Brain microvascular endothelial cell (primary cell): ENCODE results near the gene ACSL6.

ENCODE experiments used
- DNase-seq: peaks from one replicate; pipeline ENCODE4 v3.0.0-alpha.2; 2020
- H3K27ac ChIP-seq: fragments of 250-450 bp; sonication (Bioruptor Pico); 2 replicates; pipeline ENCODE4 v1.5.1; 2020; ENCODE audit warnings: mild to moderate bottlenecking, moderate library complexity
- H3K27me3 ChIP-seq: fragments of 250-450 bp; sonication (Bioruptor Pico); replicated peaks from 2 replicates; pipeline ENCODE4 v1.5.1; 2020; ENCODE audit warnings: mild to moderate bottlenecking
- H3K36me3 ChIP-seq: fragments of 250-450 bp; sonication (Bioruptor Pico); replicated peaks from 2 replicates; pipeline ENCODE4 v1.5.1; 2020; ENCODE audit warnings: mild to moderate bottlenecking
- H3K4me3 ChIP-seq: 2 replicates; pipeline ENCODE4 v1.5.1; 2011; ENCODE audit warnings: low read depth, mild to moderate bottlenecking, control low read depth, low read length, moderate library complexity
- in situ Hi-C: cut with HindIII; loops from 2 replicates; pipeline ENCODE4 v1.10.0; 2017; ENCODE audit warnings: low sequenced_read_pairs, low pct_ligation_motif_present
- TF ChIP-seq, protein P1 (sequence below): IDR thresholded peaks from 2 replicates; pipeline ENCODE4 v1.5.1; 2011; ENCODE audit warnings: low read depth, mild to moderate bottlenecking, moderate library complexity, low read length, control low read depth, inconsistent platforms; ENCODE audit errors: missing control alignments

The ACSL6 gene

DNA sequence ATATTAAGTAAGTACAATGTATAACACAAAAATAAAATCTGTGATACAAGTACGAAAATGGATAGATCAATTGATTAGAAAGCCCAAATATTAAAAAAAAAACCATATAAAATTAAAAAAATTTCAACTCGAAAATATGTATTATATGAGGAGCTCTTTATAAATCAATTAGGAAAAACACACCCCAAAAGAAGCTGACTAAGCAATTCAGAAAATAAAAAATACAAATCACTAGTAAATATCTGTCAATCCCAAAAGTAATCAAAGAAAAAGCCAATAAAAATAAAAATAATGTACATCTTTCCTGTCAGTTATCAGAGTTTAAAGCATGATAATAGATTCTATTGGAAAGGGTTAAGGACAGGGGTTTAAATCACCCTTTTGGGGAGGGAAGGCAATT is 10.2 kb upstream of the ACSL6 start:
- Histone ChIP-seq H3K27me3 (peaks cover 12% of the 10 kb centered on the region), H3K36me3 (no peaks in the 10 kb centered on the region), H3K4me3 (no peak overlapping the region), H3K27ac (no peak overlapping the region)
- in situ Hi-C loops: loop anchor here (25.0 kb wide), 1 partner anchor 434 kb away; no protein-coding TSS in a partner anchor
- TF ChIP-seq, protein P1, sequence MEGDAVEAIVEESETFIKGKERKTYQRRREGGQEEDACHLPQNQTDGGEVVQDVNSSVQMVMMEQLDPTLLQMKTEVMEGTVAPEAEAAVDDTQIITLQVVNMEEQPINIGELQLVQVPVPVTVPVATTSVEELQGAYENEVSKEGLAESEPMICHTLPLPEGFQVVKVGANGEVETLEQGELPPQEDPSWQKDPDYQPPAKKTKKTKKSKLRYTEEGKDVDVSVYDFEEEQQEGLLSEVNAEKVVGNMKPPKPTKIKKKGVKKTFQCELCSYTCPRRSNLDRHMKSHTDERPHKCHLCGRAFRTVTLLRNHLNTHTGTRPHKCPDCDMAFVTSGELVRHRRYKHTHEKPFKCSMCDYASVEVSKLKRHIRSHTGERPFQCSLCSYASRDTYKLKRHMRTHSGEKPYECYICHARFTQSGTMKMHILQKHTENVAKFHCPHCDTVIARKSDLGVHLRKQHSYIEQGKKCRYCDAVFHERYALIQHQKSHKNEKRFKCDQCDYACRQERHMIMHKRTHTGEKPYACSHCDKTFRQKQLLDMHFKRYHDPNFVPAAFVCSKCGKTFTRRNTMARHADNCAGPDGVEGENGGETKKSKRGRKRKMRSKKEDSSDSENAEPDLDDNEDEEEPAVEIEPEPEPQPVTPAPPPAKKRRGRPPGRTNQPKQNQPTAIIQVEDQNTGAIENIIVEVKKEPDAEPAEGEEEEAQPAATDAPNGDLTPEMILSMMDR: no peak
- DNase-seq: no peak

DNA sequence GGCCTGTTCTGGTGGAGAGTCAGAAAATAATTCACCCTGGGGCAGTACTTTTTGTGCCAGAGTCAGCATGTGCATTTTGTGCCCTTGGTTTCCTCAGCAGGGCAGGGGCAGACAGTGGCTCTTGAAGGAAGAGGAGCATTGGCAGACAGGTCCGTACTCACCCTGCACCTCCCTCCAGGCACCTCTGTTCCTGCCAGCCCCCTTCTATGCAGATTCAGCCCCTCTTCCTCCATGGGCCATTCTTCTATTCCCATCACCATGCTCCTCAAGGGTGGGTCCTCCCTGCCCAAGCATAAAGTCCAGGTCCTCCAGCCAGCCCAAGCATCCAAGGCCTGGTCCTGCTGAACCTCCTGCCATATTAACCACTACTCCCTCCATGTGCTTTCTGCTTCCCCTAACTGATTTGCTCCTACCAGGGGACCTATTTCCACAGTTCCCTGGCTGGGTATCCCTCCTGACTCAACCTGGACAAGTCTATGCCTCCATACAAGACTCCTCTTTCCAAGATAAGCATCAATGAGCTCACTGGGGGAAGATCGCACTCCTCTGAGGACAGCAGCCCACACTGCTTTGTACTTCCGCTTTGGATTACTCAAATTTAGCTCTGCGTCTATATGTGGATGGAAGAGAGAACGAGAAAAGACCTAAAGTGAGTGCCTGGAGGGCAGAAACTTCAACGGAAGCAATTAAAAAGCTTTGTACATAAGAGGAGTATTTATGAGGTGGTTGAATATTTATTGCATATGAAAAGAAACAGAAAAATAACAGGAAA is 9.3 kb upstream of the ACSL6 start:
- Histone ChIP-seq H3K27me3 (peaks cover 14% of the 10 kb centered on the region), H3K4me3 (no peak overlapping the region), H3K27ac (no peak overlapping the region), H3K36me3 (no peaks in the 10 kb centered on the region)
- TF ChIP-seq, protein P1: no peak
- in situ Hi-C loops: loop anchor here (25.0 kb wide), 1 partner anchor 433 kb away; no protein-coding TSS in a partner anchor
- DNase-seq: no peak

DNA sequence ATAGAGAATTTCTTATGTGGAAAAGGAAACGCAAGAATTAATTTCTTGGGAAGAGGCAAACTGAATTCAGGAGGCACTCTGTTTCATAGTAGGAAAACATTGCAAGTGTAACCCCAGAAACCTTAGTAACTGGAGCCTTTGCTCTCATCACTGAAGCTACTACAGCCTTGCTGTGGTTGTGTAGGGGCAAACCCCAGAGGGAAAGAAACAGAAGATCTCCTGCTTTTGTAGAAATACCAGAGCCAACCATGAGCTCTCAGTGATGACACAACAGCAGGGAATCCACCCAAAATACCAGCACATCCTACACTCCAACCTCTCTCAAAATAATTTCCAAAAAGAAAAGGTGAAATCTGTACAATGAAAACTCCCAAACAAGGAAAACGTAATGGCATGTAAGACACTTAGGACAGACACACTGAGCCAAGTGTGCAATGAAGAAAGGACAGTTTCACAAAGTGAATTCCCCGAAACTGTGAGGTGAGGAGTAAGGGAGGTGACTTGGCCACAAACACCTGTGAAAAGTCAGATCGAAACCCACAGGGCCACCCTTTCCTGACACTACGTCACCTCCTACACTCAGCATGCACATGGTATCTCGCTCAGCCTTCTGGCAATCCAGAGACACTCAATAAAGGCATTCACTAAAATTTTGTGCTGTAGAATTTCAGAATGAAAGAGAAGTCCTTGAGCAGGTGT is 8.5 kb upstream of the ACSL6 start:
- Histone ChIP-seq H3K27ac (no peak overlapping the region), H3K27me3 (peaks cover 14% of the 10 kb centered on the region), H3K36me3 (no peaks in the 10 kb centered on the region), H3K4me3 (no peak overlapping the region)
- in situ Hi-C loops: loop anchor here (25.0 kb wide), 1 partner anchor 433 kb away; no protein-coding TSS in a partner anchor
- TF ChIP-seq, protein P1: no peak
- DNase-seq: no peak

DNA sequence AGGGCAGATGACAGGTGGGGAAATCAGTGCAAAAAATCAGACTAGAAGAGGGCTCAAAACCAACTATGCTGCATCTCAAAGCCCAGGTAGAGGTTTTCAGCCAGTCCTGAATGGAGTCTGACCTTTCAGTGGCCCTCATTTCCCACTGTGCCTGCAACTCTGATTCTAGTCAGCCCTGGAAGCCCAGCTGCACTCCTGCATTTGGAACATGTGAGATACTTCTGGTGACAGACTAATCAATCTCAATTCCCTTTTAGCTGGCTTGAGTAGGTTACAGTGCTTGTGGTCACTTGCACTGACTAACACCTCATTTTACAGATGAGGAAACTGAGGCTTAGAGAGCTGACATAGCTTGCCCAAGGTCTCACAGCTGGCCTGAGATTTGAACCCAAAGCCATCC is 7.9 kb upstream of the ACSL6 start:
- in situ Hi-C loops: loop anchor here (25.0 kb wide), 1 partner anchor 432 kb away; no protein-coding TSS in a partner anchor
- Histone ChIP-seq H3K4me3 (no peak overlapping the region), H3K27me3 (peaks cover 14% of the 10 kb centered on the region), H3K27ac (no peak overlapping the region), H3K36me3 (no peaks in the 10 kb centered on the region)
- TF ChIP-seq, protein P1: no peak
- DNase-seq: no peak

DNA sequence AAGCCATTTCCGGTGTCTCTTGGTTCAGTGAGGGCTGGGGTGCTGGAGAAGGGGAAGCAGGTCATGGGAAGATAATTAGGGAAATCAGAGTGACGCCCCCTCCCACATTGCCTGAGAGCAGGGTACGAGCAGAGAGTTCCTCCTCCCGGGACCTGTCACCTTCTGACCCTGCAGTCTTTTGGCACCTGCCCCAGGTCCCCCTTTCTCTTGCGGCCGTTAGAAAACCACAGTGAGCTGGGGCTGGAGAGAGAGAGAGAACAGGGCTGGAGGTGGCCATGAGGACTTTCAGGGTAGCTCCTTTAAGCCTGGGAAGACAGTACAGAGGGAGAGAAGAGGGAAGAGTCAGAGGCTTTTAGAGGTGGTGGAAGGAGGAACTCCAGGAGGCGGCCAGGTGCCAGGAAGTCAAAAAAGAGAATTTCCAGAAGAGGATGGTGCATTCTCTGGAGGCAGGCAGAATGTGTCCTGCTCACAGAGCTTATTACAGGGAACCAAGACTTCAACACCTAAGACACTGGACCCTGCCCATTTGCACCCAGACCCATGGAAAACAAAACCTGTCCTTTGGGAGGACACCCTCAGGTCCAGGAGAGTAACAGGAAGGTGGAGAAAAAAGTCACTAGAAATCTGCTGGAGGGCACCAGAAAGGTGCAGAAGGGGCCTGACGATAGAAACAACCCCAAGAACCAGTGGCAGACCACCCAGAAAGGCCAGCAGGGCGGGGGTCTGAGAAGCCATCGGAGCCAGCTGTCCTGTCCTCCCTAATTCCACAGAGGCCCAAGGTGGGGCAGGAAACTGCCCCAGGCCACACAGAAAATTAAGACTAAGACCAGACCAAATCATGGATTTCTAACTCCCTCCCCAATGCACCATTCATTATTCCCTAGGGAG is 6.5 kb upstream of the ACSL6 start:
- peaks cover 14% of the 10 kb centered on the region for H3K27me3 ChIP-seq
- TF ChIP-seq, protein P1: no peak
- no peaks in the 10 kb centered on the region for H3K36me3 ChIP-seq
- H3K4me3 ChIP-seq: no peak overlapping the region
- DNase-seq: no peak
- no peak overlapping the region for H3K27ac ChIP-seq
- in situ Hi-C loops: loop anchor here (25.0 kb wide), 1 partner anchor 431 kb away; no protein-coding TSS in a partner anchor
